ENCODE data around the gene SPO11. TPM values are rescaled to one million over a fixed set of nuclear protein-coding genes. Genes with fewer than 3 reads are reported as not detected.

The SPO11 gene
- total RNA-seq, 1 experiment from 2014 or later: not detected

- Histone ChIP-seq H2BK12ac (ENCODE audit: insufficient read length, low read depth, low read length) (no peak overlapping the region), H2AFZ (ENCODE audit: low read length) (no peak overlapping the region), H3K23me2 (ENCODE audit: insufficient read length, low read depth, low read length, poor library complexity, severe bottlenecking) (peaks cover 24% of the 10 kb centered on the region), H2BK15ac (ENCODE audit: low read depth, low read length) (no peak overlapping the region), H3K9me3 (ENCODE audit: control insufficient read depth, low read depth, low read length) (no peaks in the 10 kb centered on the region), H3K56ac (ENCODE audit: insufficient read length, low read depth, low read length) (no peak overlapping the region), H4K91ac (ENCODE audit: insufficient read length, low read depth, low read length) (no peak overlapping the region), H3K14ac (ENCODE audit: insufficient read depth, low read length) (peak overlapping the region; percentile 62), H3K27ac (ENCODE audit: insufficient read length, low read depth, low read length) (no peak overlapping the region), H3T11ph (ENCODE audit: low read length) (no peak overlapping the region), H4K8ac (replicated peaks; ENCODE audit: insufficient read length, low read depth, low read length) (no peak overlapping the region), H3K4ac (ENCODE audit: low read depth, low read length) (no peak overlapping the region), H3K27me3 (ENCODE audit: insufficient read depth, low read length) (no peaks in the 10 kb centered on the region), H3K18ac (ENCODE audit: insufficient read length, low read depth, low read length) (peak overlapping the region; percentile 68), H3K79me1 (ENCODE audit: insufficient read depth, low read depth, low read length, poor library complexity, severe bottlenecking) (peaks cover 3% of the 10 kb centered on the region), H4K20me1 (ENCODE audit: control insufficient read depth, insufficient read depth, insufficient read length) (no peaks in the 10 kb centered on the region), H3K79me2 (ENCODE audit: insufficient read depth, low read length) (no peaks in the 10 kb centered on the region; the same call in 1 of the 2 replicates), H3K4me2 (ENCODE audit: insufficient read depth, insufficient read length, low read length) (peak overlapping the region; percentile 65), H3K4me1 (ENCODE audit: insufficient read depth, low read length) (no peaks in the 10 kb centered on the region), H2BK5ac (ENCODE audit: insufficient read length, low read length) (no peak overlapping the region), H2BK20ac (ENCODE audit: low read depth, low read length, poor library complexity, severe bottlenecking) (no peak overlapping the region), H2AK5ac (ENCODE audit: insufficient read length, low read length) (no peak overlapping the region), H4K5ac (ENCODE audit: insufficient read length, low read depth, low read length) (no peak overlapping the region), H3K23ac (ENCODE audit: insufficient read length, low read depth, low read length) (no peak overlapping the region), H2BK120ac (ENCODE audit: low read depth, low read length, poor library complexity, severe bottlenecking) (no peak overlapping the region), H3K9ac (ENCODE audit: extremely low read depth, insufficient read length, low read length) (peak overlapping the region; percentile 67)
- Mint-ChIP-seq H3K27me3 (ENCODE audit: low read depth) (peaks cover 6% of the 10 kb centered on the region), H3K27ac (peak overlapping the region; percentile 70 to 81 (median 80); a peak in 4 of 7 replicates), H3K4me1 (peaks cover 38 to 51% of the 10 kb centered on the region in 2 experiments), H3K9me3 (no peaks in the 10 kb centered on the region), H3K36me3 (ENCODE audit: insufficient read depth in 1 of 3, low read depth in 3 of 3) (peaks cover 19 to 33% (median 32%) of the 10 kb centered on the region in 3 experiments; a peak in 6 of 7 replicates), H3K4me3 (peak overlapping the region; percentile 83 to 91)
- WGBS (ENCODE audit: extremely low coverage, insufficient read length, low lambda C conversion rate): no CpG with 5 or more reads among the region's 98 CpGs
- DNase-seq: no peak
- no peak for TF ChIP-seq CTCF (conservative IDR thresholded peaks at IDR 0.05)
Observed at GRCh38 chr20:57391439-57392301, 62.1 kb downstream of the SPO11 start.

All from H9 (cell line).